Measurements from ENCODE around the gene VAV3.

- TF ChIP-seq CTCF (optimal IDR thresholded peaks at IDR 0.05 in 1 of 3, IDR thresholded peaks at IDR 0.05 in 1 of 3, conservative IDR thresholded peaks at IDR 0.05 in 1 of 3; ENCODE audit: extremely low read depth in 1 of 3, insufficient read depth in 2 of 3, low read length in 3 of 3) (no peak), EZH2 (IDR thresholded peaks at IDR 0.05; ENCODE audit: low read length) (no peak)
Observed at GRCh38 chr1:107883562-107883961, 81.4 kb downstream of the VAV3 start.
